ENCODE results near the gene RBPJ.
"Not testable (repeated sequence)": the region's sequence is repeated elsewhere in the genome, so short reads cannot be mapped to it uniquely, and the experiment has no call there.

The RBPJ gene

GRCh38 chr4:26377328-26378311 lies 56.8 kb downstream of the RBPJ start:
- no peak for DNase-seq

DNA sequence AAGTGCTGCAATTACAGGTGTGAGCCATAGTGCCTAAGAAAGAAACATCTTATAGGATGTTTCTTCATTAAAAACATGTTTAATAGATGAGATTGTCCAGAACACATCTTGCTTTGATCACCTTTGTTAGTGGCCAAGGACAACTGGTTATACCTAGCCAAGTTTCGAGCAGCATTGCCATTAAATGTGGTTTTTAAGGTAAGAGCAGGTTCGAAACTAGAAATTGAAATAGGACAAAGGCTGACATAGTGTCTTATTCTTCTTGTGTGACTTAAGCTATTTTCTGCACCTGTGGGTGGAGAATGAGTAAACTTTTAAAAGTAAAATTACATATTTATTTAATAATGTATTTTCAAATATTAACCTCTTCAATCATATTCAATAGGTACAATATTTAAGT lies 59.0 kb downstream of the RBPJ start:
- no peak for DNase-seq

GRCh38 chr4:26380740-26381139 lies 59.9 kb downstream of the RBPJ start:
- no peak for DNase-seq

GRCh38 chr4:26384380-26385057 lies 63.7 kb downstream of the RBPJ start:
- no peak for DNase-seq

- DNase-seq: no peak
These were observed 64.9 kb downstream of the RBPJ start for GRCh38 chr4:26385690-26386089.

DNA sequence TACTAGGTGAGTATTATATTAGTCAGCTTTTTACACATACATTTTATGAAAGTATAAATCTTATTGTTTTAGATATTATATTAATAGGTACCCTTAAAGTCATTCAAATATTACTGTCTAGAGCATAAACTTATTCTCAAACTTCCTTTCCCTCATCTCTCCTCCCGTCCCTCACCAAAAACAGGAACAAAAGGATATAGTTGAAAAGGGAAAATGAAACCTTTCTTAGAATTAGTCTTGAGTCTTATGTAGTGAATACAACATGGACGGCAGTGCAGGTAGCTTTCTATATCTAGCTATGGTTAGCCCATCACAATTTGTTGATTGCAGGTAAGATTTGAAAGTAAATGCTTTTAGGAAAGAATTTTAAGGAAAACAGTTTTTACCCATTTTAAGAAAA lies 65.6 kb downstream of the RBPJ start:
- no peak for DNase-seq

GRCh38 chr4:26388671-26389070 lies 67.9 kb downstream of the RBPJ start:
- DNase-seq: no peak

GRCh38 chr4:26397086-26397485 lies 76.3 kb downstream of the RBPJ start:
- DNase-seq: no peak

- DNase-seq: no peak
These were observed 79.3 kb downstream of the RBPJ start for GRCh38 chr4:26400132-26400531.

GRCh38 chr4:26402017-26402416 lies 81.2 kb downstream of the RBPJ start:
- DNase-seq: not testable (repeated sequence)

DNA sequence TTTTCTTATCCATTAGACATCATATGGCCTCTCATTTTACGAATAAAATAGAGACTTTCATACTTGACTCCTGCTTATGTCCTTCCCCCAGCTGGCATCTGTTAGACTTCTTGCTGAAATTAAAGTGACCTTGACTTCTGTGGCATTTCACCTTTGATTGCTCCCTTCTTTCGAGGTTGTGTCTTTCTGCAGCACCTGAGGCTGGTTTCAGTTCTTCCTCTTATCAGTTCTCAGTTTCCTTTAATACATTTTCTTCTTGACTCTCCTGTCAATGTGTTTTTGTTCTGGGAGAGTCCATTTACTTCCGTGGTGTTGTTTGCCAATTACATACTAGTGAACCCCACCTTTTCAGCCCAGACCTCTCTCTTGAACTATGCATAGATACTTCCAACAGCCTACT lies 81.6 kb downstream of the RBPJ start:
- no peak for DNase-seq

DNA sequence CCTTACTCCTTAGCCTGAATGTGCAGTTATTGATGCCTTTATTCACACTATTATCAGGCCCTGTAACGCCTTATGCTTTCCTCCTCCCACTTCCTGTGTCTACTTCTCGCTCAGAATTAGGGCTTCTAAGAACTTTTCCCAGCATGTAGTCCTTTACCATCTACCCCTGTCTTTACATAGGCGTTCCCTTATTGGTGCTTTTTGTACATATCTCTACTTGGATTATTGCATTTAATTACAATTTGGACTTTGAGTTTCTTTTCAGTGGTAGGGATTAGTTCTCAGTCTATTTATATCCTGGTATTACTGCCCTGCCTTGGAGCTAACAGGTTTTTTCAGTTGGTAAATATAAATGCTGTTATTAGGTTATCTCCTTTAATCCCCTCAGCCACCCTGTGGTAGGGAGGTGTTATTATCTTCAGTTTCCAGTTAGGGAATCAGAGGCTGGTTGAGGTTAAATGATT lies 84.0 kb downstream of the RBPJ start:
- DNase-seq: no peak

- no peak for DNase-seq
These were observed 85.6 kb downstream of the RBPJ start for GRCh38 chr4:26406346-26406975.

GRCh38 chr4:26407476-26407875 lies 86.7 kb downstream of the RBPJ start:
- DNase-seq: no peak

GRCh38 chr4:26410385-26411293 lies 89.8 kb downstream of the RBPJ start:
- DNase-seq: peak; percentile 25

DNA sequence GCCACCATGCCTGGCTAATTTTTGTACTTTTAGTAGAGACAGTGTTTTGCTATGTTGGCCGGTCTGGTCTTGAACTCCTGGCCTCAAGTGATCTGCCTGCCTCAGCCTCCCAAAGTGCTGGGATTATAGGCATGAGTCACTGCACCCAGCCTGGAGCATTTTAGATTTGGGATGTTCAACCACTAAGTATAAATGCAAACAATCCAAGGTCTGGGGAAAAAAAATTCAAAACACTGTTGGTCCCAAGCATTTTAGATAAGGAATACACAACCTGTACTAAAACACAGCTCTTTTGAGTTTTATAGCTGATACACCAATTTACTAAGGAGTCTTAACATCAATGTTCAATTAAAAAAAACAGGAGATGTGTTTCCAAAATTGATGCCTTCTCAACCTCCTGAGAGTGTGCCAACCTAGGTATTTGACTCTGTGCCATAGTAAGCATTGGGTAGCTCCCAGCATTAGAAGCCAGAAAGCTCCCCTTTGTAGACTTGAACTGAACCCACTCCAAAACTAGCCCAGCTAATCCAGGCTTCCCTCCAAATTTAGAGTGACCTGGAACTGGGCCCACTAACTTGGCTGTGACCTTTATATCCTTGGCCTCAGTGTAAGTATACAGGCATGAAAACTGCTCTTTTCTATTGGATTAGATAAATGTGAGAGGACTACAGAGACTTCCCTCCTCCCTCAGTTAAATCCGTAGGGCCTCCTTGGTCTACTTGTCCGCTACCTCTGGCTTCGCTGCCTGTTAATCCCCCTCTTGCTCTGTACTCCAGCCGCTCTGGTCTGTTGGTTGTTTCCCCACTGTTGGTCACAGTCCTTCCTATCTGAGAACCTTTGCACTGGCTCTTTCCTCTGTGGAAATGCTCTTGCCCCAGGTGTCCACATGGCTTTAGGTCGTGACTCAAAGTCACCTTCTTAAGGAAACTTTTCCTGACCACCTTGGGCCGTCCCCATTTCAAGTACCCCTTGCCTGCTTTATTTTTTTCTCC lies 91.9 kb downstream of the RBPJ start:
- peak; percentile 61 for DNase-seq

GRCh38 chr4:26413582-26413981 lies 92.8 kb downstream of the RBPJ start:
- no peak for DNase-seq

DNA sequence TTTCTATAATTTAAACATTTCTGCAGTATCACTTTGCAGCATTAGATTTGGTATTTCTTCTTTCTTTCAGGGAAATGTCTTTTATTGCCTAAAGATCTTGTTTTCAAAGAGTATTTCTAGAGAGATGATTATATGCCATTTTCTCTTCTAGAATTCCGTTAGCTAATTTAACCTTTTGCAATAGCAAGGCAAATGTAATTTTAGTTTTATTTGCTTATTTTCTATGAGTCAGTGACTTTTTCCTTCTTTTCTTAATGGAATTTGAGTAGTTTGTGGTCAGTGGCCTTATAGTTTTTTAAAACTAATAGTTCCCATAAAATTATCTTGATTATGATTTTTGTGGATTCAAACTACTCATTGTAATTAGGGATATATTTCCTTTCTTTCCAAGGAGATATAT lies 97.3 kb downstream of the RBPJ start:
- DNase-seq: no peak

DNA sequence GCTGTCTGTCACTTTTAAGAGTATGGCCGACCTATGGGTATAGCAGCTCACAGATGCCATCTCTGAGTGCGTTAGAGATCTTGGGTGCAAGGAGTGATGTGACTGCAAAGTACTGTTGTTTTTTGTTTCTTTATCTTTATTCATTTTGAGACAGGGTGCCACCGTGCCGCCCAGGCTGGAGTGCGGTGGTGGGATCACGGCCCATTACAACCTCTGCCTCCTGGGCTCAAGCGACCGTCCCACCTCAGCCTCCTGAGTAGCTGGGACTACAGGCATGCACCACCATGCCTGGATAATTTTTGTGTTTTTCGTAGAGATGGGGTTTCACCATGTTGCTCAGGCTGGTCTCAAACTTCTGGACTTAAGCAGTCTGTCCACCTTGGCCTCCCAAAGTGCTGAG lies 98.0 kb downstream of the RBPJ start:
- DNase-seq: no peak

GRCh38 chr4:26420438-26420837 lies 99.6 kb downstream of the RBPJ start:
- no peak for DNase-seq

DNA sequence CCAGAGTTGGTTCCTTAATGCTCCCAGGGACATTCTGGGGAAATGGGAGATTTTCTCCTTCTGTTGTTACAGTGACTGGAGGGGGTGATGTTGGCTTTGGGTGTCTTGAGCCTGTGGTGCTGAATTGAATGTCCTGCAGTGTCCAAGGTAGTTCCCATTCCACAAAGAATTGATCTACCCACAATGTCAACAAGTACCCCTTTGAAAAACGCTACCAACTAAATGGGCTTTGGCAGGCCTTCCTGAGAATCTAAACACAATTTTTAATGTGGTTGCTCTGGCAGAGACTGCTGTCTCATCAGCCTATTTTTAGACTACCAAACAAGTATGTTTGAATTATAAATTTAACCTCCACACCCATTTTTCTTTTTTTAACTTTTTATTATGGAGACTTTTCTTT lies 100.1 kb downstream of the RBPJ start:
- no peak for DNase-seq

All from NCI-H446 treated with DMSO at 0.1 percent for 48 hours (cell line).